GM18870 (cell line): Measurements from ENCODE around the gene TMEM45A.
A peak's percentile ranks its signal among the peaks of the same experiment; 100 is the strongest.
"Not testable (repeated sequence)": the region's sequence is repeated elsewhere in the genome, so short reads cannot be mapped to it uniquely, and the experiment has no call there.

ENCODE experiments used
- ATAC-seq: cut with Tn5 transposase; IDR thresholded peaks from one replicate; pipeline ENCODE4 v1.9.1; 2021; ENCODE audit warnings: moderate library complexity; ENCODE audit not compliant: unreplicated experiment

TMEM45A gene

DNA sequence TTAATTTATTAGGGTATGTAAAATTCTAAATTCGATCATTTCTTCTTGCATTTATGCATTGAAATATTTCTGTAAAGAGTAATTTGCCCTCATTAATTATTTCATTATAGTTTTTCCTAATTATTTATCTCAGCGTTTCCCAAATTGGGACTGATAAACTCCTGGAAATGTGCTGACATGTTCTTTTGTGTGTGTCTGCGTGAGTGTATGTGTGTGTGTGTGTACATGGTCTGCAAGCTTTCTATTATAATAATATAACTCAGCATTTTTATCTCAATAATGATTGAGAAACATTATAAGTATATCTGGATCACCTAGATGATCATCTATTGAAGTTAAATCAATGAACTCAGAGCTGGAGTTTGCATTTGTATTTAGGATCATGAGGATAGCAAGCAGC lies 38.7 kb downstream of the TMEM45A start:
- no peak for ATAC-seq

DNA sequence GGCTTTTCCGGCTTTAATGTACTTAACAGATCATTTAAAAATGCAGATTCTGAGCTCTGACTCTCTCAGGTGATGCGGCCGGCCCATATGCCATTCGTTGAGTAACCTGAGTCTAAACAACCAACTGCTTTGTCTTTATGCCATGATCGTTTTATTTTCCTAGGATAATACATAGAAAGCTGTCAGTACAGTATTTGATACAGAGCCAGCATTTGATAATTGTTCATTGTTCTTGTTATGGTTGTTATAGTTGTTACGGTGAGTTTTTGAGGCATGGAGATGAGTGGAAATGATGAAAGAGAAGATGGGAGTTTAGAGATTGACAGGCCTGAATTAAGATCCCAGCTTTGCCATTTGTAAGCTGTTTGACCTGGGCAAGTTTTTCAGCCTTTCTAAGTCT lies 40.0 kb downstream of the TMEM45A start:
- ATAC-seq, result no peak

DNA sequence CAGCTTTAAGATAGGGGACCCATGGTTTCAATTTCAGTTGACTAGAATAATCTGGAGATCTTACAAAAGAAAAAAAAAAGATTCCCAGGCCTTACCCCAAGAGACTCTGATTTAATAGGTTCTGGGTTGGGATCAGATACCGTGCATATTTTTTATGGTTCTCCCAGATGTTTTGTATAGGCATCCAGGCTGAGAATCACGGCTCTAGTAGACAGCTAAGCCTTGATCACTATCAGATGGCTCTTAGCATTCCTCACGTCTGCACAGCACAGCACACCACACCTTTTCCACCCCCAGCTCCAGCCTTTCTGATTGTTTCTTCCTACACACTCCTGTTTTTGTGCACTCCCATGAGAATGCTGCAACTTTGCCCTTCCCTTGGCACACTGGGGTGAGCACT lies 40.8 kb downstream of the TMEM45A start:
- no peak for ATAC-seq

DNA sequence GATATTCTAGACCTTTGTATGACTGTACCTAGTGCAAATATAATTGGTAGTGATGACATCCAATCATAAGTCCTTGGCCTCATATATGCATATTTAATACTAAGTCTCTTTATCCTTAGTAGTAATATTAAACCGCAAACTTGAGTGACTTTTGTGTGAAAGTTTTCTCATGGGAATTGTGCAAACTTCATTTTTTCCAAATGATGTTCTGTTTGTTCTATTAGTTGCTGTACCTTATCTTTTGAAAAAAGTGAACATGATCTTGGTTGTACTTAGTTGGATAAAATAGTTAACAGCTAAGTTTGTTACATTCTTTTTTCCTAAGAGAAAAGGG lies 43.2 kb downstream of the TMEM45A start:
- ATAC-seq, result no peak

DNA sequence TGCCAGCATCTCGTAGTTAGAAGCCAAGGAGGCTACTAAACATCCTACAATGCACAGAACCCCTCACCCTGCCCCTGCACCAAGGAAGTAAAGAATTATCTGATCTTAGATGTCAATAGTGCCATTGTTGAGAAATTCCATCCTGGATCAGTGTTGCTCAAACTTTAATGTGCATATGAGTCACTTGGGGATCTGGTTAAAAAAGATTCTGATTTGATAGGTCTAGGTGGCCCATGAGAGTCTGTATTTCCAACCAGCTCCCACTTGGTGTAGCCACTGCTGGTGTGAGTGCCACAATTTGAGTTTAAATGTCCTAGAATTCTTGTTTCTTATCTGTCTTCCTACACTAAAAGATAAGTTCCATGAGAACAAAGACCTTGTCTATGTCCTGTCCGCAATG lies 43.7 kb downstream of the TMEM45A start:
- ATAC-seq, result no peak

DNA sequence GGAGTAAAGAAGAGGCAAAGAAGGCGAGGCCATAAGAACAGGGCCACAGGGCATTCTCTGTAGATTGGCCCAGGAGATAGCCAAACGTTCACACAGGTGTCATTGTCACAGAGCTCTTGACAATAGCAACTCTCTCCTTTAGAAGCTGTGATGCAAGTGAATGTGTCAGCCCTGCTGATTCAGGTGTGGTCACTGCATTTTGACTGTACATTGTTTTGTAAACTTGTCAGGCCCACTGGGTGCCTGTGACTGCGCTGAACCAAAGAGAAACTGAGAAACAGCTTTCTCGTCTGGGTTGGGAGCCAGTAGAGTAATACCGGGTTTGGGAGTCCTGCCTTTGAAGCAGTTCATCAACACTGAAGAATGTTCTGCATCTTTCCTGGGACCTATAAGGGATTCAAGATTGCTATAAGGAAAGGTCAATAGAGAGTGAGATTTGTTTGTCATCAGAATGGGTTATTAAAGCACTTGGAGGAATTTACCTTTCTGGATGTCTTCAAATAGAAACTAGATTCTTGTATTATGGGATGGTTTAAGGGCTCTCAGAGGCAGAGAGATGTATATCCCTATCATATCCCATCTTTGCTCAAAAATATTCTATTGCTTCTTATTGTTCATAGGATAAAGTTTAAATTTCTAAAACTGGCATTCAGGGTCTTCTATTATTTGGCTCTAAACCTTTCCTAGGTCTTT lies 45.4 kb downstream of the TMEM45A start:
- ATAC-seq, result peak; percentile 63

DNA sequence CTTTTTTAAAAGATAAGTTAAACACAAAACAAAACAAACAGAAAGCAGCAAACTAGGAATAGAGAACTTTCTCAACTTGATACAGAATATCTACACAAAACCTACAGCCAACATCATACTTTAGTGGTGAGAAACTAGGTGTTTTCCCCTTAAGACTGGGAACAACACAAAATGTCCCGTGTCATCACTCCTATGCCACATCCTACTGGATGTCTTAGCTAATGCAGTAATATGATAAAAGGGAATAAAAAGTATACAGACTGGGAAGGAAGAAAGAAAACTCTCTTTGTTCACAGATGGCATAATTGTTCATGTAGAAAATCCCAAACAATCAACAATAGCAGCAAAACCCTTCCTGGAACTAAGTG lies 45.9 kb downstream of the TMEM45A start:
- ATAC-seq, result no peak

DNA sequence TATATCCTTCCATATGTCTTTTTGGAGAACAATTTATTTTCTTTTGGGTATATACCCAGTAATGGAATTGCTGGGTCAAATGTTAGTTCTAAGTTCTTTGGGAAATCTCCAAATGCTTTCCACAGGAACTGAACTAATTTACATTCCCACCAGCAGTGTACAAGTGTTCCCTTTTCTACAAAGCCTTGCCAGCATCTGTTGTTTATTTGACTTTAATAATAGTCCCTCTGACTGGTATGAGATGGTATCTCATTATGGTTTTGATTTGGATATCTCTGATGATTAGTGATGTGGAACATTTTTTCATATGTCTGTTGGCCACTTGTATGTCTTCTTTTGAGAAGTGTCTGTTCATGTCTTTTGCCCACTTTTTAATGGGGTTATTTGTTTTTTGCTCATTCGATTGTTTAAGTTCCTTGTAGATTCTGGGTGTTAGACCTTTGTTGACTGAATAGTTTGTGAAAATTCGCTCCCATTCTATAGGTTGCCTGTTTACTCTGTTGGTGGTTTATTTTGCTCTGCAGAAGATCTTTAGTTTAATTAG lies 48.4 kb downstream of the TMEM45A start:
- no peak for ATAC-seq

DNA sequence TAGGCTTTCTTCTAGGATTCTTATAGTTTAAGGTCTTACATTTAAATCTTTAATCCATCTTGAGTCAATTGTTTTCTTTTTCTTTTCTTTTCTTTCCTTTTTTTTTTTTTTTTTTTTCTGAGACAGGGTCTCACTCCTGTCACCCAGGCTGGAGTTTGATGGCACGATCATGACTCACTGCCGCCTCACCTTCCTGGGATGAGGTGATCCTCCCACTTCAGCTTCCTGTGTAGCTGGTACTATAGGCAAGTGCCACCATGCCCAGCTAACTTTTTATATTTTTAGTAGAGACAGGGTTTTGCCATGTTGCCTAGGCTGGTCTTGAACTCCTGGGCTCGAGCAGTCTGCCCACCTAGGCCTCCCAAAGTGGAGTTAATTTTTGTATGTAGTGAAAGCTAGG lies 49.0 kb downstream of the TMEM45A start:
- not testable (repeated sequence) for ATAC-seq

DNA sequence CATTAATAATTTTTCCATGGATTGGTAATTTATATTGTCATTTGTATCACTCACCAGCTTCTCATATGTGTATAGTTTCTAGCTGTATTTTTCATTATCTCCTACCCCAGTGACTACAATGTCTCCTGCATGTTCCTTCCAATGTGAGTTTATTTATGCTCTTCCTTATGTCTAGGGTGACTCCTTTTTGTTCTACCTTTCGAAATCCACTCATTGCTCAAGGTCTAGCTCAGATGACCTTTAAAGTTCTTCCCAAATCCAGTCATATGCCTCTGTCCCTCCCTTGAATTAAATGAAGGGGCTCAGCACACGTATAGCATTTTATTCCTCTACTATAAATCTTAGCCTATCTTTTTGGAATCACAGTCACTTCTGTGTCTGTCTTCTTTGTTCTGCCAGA lies 53.0 kb downstream of the TMEM45A start:
- ATAC-seq, result no peak

DNA sequence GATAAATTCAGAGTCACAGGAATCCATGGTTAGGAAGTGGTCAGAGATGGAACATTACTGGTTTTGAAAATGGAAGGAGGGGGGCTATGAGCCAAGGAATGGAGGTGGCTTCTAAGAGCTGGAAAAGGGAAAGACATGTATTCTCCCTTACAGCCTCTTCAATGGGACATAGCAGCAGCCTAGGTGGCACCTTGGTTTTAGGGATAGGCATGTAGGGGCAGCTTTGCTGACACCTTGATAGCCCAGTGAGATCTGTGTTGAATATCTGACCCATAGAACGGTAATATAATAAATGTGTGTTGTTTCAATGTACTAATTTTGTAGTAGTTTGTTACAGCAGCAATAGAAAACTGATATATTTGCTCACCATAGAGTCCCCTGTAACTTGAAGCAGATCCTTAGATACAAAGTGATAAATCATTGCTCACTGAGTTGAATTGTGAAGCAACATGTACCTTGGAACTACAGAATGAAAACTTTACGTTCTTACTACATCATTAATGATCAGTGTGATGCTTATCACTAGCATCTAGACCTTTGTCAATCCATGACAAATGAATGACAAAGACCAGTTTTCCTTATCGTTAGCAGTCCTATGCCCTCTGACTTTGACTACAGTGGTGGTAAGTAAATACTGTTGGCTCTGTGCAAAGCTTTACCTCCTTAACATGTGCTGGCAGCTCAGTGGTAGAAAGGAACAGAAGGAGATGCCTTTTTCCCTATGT lies 53.8 kb downstream of the TMEM45A start:
- ATAC-seq, result no peak

DNA sequence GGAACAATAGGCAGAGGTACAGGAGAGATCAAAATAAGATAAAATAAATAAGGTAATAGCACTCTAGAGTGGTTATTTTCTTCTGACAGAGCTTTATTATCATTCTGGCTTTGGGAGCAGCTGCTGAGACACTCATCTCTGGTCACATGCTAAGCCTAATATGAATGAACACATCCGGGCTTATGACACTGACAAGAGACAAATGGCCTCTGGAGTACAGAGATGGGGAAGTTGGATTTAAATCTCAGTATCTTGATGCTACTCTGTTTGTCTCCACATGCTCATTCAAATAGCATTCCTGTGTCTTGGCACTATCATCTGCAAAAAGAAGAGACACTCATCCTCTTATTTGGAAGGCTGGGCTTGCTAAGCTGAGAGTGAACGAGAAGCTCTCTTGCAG lies 55.6 kb downstream of the TMEM45A start:
- no peak for ATAC-seq

DNA sequence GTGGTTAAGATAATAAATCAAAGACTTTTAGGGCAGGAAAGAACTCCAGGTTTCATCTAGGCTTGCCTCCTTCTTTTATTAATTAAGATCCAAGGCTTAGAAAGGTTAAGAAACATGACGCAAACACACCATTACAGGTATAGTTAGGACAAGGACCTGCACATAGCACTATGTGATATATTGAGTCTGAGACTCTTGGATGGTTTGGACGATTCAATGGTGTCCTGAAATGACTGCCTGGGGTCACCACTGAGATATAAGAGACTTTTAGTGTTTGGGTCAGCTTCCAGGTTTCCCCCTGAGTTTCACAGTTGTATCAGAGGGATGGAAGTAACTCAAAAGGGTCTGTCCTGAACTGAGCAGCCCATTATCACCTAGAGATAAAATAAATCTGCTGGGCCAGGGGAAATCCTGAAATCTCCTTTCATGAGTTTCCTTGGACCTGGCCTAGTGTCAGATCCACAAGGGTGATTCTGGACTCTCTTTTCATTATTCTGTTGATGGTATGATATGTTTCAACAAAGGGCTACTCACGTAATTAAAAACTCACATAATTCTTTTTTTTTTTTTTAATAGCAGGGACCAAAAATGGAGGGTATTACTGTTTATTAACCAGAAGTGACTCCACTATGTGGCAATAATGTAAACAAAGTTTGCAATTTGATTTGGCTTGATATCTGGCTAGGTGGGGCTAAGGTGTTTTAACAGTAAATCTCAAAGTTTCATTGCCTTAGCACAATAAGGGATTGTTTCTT lies 61.4 kb downstream of the TMEM45A start:
- ATAC-seq, result no peak

DNA sequence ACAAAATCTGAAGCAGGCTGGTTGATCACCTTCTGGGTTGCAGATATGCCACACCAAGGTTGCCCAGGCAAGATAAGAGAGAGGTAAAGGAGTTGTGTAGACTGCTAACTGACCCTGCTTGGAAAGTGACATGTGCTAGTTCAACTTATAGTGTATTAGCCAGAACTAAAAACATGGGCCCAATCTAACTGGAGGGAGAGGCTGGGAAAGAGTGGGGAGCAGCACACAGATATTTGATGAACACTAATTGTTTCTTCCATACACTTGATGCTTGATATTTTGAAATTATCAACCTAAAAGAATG lies 61.9 kb downstream of the TMEM45A start:
- ATAC-seq, result no peak

DNA sequence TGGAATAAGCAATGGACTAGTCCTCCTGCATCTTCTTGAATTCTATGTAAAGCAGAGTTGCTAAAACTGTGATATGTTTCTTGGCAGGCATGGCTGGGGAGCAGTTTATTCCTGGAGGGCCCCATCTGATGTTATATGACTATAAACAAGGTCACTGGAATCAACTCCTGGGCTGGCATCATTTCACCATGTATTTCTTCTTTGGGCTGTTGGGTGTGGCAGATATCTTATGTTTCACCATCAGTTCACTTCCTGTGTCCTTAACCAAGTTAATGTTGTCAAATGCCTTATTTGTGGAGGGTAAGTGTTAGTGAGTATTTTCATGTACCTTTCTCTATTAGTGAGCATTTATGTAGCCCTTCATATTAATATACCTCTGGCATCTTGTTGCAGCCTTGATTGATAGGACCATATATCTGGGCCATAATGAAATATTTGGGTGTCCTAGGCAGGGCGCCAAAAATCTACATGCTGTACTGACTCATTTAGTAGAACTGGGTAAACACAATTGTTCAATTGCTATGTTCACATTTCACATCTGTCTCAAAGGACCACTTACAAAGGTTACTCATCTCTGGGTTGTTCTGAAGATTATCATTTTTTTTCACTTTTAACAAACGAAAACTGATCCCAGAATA lies 64.4 kb downstream of the TMEM45A start:
- no peak for ATAC-seq

DNA sequence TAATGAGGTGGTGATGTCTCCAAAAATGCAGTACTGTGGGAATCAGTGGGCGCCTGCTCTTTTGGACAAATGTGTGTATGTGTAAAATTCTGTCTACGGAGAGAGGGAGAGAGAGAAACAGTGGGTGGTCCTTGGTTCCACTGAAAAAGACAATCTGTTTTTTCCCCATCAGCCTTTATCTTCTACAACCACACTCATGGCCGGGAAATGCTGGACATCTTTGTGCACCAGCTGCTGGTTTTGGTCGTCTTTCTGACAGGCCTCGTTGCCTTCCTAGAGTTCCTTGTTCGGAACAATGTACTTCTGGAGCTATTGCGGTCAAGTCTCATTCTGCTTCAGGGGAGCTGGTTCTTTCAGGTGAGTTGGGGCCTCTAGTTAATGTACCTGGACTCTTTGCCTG lies 65.8 kb downstream of the TMEM45A start:
- ATAC-seq, result no peak

DNA sequence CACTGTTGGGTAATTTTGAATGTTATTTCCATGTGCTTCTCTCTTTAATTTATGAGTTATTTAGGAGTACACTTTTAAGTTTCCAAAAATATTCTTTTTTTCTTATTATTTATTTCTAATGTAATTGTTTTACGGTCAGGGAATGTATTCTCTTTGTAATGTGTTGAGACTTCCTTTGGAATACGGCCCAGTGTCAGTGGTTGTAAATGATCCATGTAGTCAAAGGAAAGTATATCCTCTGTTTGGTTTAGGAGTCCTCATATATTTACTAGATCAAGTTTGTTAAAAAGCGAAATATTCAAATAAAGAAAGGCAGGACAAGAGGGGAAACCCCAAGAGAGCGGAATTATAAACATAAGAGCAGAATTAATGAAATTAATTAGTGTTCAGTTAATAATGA lies 68.0 kb downstream of the TMEM45A start:
- no peak for ATAC-seq

DNA sequence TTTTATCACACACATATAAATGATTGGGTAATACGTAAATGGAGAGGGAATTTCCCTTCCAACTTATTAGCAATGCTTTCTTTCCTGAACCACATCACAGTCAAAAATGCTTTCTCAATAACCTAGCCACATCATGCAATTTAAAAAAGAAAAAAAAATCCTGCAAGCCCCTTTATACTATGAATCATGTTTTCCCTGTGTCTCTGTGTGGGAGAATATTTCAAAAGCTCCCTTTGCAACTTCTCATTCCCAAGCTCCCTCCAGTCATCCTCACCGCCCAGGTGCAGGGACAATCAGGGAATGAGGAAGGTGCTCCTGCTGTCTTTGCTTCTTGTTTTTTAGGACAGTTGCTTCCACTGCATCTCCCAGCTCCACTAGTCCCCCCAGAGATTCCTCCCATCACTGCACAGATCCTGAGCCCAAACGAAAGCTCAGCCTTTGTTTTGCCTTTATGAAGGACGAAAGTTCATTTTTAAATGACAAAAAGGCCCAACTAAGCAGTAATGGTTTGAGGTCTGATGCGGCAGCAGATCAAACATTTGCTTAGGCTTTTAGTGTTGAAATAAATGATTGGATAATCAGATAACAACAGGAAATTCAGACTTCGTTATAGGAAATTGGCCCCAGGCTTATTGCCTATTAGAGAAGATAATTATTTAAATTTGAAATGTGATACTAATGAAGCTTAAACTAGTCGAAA lies 69.2 kb downstream of the TMEM45A start:
- no peak for ATAC-seq

DNA sequence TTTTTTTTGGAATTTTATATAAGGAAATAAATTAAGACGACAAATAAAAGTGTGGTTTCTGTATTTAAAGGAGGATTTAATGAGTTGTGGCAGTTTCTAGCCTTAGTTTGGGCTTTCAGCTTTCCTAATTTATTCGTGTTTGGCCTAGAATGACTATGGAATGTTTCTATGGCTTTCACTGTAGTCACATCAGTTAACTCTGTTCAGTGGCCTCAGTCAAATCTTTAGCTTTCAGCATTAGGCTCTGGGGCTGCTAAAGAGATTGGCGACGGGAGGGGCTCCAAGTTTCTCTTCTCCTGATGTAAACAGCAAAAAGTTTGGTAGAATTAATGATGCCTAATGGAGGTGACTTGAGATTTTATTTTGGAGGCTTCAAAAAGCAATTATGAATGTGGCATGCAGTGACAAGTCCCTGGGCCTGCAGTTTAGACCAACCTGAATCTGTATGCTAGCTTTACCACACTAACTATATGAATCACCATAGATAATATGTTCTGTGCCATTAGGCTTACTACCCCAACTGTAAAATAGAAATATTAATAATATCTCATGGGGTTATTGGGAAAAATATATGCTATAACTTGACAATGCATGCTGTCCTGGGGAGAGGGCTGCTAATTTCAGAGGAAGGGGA lies 69.9 kb downstream of the TMEM45A start:
- ATAC-seq, result no peak

DNA sequence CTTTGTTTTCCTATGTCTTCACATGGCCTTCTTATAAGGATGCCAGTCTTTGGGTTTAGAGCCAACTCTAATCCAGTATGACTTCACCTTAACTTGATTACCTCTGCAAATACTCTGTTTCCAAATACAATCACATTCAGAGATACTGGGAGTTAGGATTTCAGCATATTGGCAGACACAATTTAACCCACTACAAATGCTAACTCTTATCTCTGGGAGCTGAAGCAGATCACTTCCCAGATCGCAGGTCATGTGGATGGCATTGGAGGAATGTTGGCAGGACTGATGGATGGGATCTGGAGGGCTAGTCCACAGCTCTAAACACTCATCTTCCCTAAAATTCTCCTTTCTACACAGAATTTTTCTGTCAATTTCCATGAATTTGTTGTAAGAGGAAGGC lies 70.8 kb downstream of the TMEM45A start:
- no peak for ATAC-seq
